HepG2 (cell line): Measurements from ENCODE around the gene FAM228B. TPM values are rescaled to one million over a fixed set of nuclear protein-coding genes. Genes with fewer than 3 reads are reported as not detected.

Experiments
- ATM ChIP-seq: fragments of 450-650 bp; IDR thresholded peaks from 2 replicates; pipeline ENCODE4 v1.7.1; 2017; ENCODE audit warnings: mild to moderate bottlenecking, borderline replicate concordance
- EHMT2 ChIP-seq: fragments of 200-600 bp; sonication (generic); IDR thresholded peaks from 2 replicates; pipeline ENCODE4 v1.7.0; 2017; ENCODE audit warnings: antibody characterized with exemption, low read depth, low read length, borderline replicate concordance
- FOSL1 ChIP-seq: sonication (generic); formaldehyde crosslinking; IDR thresholded peaks from 2 replicates; pipeline ENCODE4 v1.9.0; 2021; ENCODE audit warnings: missing genetic modification reagents, borderline replicate concordance
- FOSL2 ChIP-seq: sonication (generic); formaldehyde crosslinking; IDR thresholded peaks from 2 replicates; pipeline ENCODE4 v1.4.0; 2020; ENCODE audit warnings: missing genetic modification reagents
- GATAD2A ChIP-seq: IDR thresholded peaks from 2 replicates; pipeline ENCODE4 v1.6.1; 2016
- HMG20A ChIP-seq: IDR thresholded peaks from 2 replicates; pipeline ENCODE4 v1.6.1; 2016; ENCODE audit warnings: borderline replicate concordance
- MED1 ChIP-seq: sonication (generic); formaldehyde crosslinking; IDR thresholded peaks from 2 replicates; pipeline ENCODE4 v1.4.0; 2020; ENCODE audit warnings: missing genetic modification reagents
- PHF5A ChIP-seq: IDR thresholded peaks from one replicate; pipeline ENCODE4 v1.6.1; 2018; ENCODE audit warnings: low read depth, missing genetic modification reagents; ENCODE audit not compliant: unreplicated experiment
- SMYD3 ChIP-seq: sonication (generic); formaldehyde crosslinking; IDR thresholded peaks from 2 replicates; pipeline ENCODE4 v1.8.1; 2023; ENCODE audit warnings: mild to moderate bottlenecking, missing genetic modification reagents
- SOX5 ChIP-seq: IDR thresholded peaks from 2 replicates; pipeline ENCODE4 v1.6.1; 2016; ENCODE audit warnings: borderline replicate concordance
- ZMYM2 ChIP-seq: sonication (generic); formaldehyde crosslinking; IDR thresholded peaks from 2 replicates; pipeline ENCODE4 v1.8.0; 2022; ENCODE audit warnings: mild to moderate bottlenecking, missing genetic modification reagents
- ZNF124 ChIP-seq: sonication (generic); formaldehyde crosslinking; IDR thresholded peaks from 2 replicates; pipeline ENCODE4 v1.4.0; 2020; ENCODE audit warnings: missing genetic modification reagents
- ZNF136 ChIP-seq: sonication (generic); formaldehyde crosslinking; IDR thresholded peaks from 2 replicates; pipeline ENCODE4 v1.8.1; 2022; ENCODE audit warnings: low read depth, mild to moderate bottlenecking, moderate library complexity, missing genetic modification reagents
- ZNF441 ChIP-seq: sonication (generic); formaldehyde crosslinking; IDR thresholded peaks from 2 replicates; pipeline ENCODE4 v1.7.0; 2021; ENCODE audit warnings: missing genetic modification reagents, borderline replicate concordance
- ZNF569 ChIP-seq: sonication (generic); formaldehyde crosslinking; IDR thresholded peaks from 2 replicates; pipeline ENCODE4 v1.5.0; 2020; ENCODE audit warnings: mild to moderate bottlenecking, missing genetic modification reagents, moderate library complexity, borderline replicate concordance
- ZNF772 ChIP-seq: sonication (generic); formaldehyde crosslinking; IDR thresholded peaks from 2 replicates; pipeline ENCODE4 v1.5.0; 2020; ENCODE audit warnings: mild to moderate bottlenecking, missing genetic modification reagents
- polyA plus RNA-seq, 8 experiments: library from polyadenylated mRNA; depleted of rRNA in 3 of 8; stranded (reverse) in 7 of 8; unstranded in 1 of 8; fragments of >200 nt; fragmentation: Illumina TruSeq in 4 of 8; extraction: Trizol in 4 of 8; gene quantifications; 2 replicates each; pipeline versions ENCODE4 v1.2.1 to v1.2.3, GENCODE V29; 2011 to 2016; ENCODE audit warnings: low read depth in 4 of 8, missing spikeins in 1 of 8, mixed read lengths in 1 of 8; ENCODE audit not compliant: insufficient read depth in 1 of 8
- total RNA-seq, 5 experiments: library from RNA; depleted of rRNA; stranded (reverse); fragments of >200 nt; fragmentation: Illumina TruSeq; extraction: Trizol; gene quantifications; 2 replicates each; pipeline ENCODE4 v1.2.3, GENCODE V29; 2016; ENCODE audit warnings: low read depth in 1 of 5
- TF ChIP-seq, protein P1 (sequence below), 2 experiments: sonication (generic) in 1 of 2; formaldehyde crosslinking in 1 of 2; IDR thresholded peaks; 2 replicates each; pipeline versions ENCODE4 v1.4.0 to v1.6.1; 2016 to 2020; ENCODE audit warnings: borderline replicate concordance in 1 of 2, low read depth in 1 of 2, mild to moderate bottlenecking in 1 of 2, missing genetic modification reagents in 1 of 2
- TF ChIP-seq, protein P2 (sequence below): sonication (generic); formaldehyde crosslinking; IDR thresholded peaks from 2 replicates; pipeline ENCODE4 v1.8.0; 2022; ENCODE audit warnings: mild to moderate bottlenecking, missing genetic modification reagents
- TF ChIP-seq, protein P3 (sequence below): sonication (generic); formaldehyde crosslinking; IDR thresholded peaks from 2 replicates; pipeline ENCODE4 v1.4.0; 2020; ENCODE audit warnings: missing genetic modification reagents
- TF ChIP-seq, protein P4 (sequence below): sonication (generic); formaldehyde crosslinking; IDR thresholded peaks from 2 replicates; pipeline ENCODE4 v1.4.0; 2020; ENCODE audit warnings: missing genetic modification reagents

The FAM228B gene
- total and polyA plus RNA-seq, 2 of the 13 experiments (the other 11 are each of a cell fraction or from before 2014, with no cell fraction given), result 0.79 to 1.1 TPM

DNA sequence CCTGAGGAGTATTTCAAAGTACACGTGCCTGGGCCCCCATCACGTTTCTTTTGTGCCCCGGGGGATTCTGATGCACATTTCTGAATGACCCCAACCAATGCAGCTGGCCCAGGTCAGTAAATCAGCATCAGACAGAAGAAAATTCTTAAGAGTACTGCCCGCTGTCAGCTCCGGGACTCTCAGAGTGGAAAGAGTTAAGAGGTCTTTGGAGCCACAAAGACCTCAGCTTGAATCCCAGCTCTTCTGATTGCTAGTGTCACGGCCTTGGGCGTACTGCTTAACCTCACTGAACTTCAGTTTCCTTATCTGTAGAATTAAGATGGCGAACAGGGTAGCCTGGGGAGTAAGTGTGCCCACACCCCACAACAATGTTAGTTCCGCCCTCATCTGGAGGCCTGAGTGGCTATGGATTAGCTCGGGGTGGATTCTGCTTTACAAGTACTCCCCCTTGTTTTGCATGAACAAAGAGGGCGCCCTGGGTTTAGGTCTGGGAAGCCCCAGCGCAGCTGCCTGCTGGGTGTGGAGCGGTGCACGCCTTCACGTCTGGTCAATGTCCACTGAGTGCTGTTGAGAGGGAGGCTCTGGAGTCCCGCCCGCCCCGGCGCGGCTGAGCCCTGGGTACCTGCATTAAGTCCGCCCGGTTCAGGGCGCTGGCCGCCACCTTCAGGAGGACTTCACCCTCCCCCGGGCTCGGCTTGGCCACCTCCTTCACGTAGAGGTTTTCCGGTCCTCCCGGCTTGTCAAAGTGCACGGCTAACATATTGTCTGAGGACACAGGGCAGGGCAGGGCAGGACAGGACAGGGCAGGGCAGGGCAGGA lies 39.5 kb upstream of the FAM228B start (continued):
- TF ChIP-seq FOSL2 (CRISPR knock-in tag), result no peak
- 0 out of 2 replicates have a peak, but pooled peaks have one; percentile 33 for TF ChIP-seq ZNF136
- TF ChIP-seq HMG20A (CRISPR knock-in tag), result no peak
- TF ChIP-seq ZNF124 (CRISPR knock-in tag), result peak; percentile 53; the same call in 1 of the 2 replicates
- TF ChIP-seq ZNF772, result peak; percentile 96
- TF ChIP-seq, protein P1, sequence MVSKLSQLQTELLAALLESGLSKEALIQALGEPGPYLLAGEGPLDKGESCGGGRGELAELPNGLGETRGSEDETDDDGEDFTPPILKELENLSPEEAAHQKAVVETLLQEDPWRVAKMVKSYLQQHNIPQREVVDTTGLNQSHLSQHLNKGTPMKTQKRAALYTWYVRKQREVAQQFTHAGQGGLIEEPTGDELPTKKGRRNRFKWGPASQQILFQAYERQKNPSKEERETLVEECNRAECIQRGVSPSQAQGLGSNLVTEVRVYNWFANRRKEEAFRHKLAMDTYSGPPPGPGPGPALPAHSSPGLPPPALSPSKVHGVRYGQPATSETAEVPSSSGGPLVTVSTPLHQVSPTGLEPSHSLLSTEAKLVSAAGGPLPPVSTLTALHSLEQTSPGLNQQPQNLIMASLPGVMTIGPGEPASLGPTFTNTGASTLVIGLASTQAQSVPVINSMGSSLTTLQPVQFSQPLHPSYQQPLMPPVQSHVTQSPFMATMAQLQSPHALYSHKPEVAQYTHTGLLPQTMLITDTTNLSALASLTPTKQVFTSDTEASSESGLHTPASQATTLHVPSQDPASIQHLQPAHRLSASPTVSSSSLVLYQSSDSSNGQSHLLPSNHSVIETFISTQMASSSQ (IDR thresholded peaks at IDR 0.05; ENCODE audit: low read depth), result no peak; the same call in 1 of the 2 replicates
- TF ChIP-seq, protein P1 (CRISPR knock-in tag; IDR thresholded peaks at IDR 0.05; ENCODE audit: borderline replicate concordance), result no peak; the same call in 1 of the 2 replicates
- TF ChIP-seq MED1 (CRISPR knock-in tag), result peak; percentile 57
- TF ChIP-seq, protein P2, sequence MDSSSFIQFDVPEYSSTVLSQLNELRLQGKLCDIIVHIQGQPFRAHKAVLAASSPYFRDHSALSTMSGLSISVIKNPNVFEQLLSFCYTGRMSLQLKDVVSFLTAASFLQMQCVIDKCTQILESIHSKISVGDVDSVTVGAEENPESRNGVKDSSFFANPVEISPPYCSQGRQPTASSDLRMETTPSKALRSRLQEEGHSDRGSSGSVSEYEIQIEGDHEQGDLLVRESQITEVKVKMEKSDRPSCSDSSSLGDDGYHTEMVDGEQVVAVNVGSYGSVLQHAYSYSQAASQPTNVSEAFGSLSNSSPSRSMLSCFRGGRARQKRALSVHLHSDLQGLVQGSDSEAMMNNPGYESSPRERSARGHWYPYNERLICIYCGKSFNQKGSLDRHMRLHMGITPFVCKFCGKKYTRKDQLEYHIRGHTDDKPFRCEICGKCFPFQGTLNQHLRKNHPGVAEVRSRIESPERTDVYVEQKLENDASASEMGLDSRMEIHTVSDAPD (CRISPR knock-in tag), result no peak
- TF ChIP-seq SMYD3, result no peak
- TF ChIP-seq FOSL1 (CRISPR knock-in tag), result no peak
- TF ChIP-seq, protein P3, sequence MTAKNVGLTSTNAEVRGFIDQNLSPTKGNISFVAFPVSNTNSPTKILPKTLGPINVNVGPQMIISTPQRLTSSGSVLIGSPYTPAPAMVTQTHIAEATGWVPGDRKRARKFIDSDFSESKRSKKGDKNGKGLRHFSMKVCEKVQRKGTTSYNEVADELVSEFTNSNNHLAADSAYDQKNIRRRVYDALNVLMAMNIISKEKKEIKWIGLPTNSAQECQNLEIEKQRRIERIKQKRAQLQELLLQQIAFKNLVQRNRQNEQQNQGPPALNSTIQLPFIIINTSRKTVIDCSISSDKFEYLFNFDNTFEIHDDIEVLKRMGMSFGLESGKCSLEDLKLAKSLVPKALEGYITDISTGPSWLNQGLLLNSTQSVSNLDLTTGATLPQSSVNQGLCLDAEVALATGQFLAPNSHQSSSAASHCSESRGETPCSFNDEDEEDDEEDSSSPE, result peak; percentile 68; the same call in 1 of the 2 replicates
- peak; percentile 86 for TF ChIP-seq ZNF441 (CRISPR knock-in tag)
- TF ChIP-seq ZNF569 (CRISPR knock-in tag), result peak; percentile 31; the same call in 1 of the 2 replicates
- TF ChIP-seq ATM, result no peak
- no peak for TF ChIP-seq EHMT2
- peak; percentile 74; the same call in 1 of the 2 replicates for TF ChIP-seq SOX5 (CRISPR knock-in tag)
- no peak for TF ChIP-seq PHF5A (CRISPR knock-in tag)
- TF ChIP-seq, protein P4, sequence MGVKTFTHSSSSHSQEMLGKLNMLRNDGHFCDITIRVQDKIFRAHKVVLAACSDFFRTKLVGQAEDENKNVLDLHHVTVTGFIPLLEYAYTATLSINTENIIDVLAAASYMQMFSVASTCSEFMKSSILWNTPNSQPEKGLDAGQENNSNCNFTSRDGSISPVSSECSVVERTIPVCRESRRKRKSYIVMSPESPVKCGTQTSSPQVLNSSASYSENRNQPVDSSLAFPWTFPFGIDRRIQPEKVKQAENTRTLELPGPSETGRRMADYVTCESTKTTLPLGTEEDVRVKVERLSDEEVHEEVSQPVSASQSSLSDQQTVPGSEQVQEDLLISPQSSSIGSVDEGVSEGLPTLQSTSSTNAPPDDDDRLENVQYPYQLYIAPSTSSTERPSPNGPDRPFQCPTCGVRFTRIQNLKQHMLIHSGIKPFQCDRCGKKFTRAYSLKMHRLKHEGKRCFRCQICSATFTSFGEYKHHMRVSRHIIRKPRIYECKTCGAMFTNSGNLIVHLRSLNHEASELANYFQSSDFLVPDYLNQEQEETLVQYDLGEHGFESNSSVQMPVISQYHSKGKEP (CRISPR knock-in tag), result no peak
- 0 out of 2 replicates have a peak, but pooled peaks have one; percentile 59 for TF ChIP-seq ZMYM2 (CRISPR knock-in tag)
- peak; percentile 72 for TF ChIP-seq GATAD2A (CRISPR knock-in tag)
